HG03103 (cell line): Measurements from ENCODE around the gene GNS.
"Not testable (repeated sequence)": the region's sequence is repeated elsewhere in the genome, so short reads cannot be mapped to it uniquely, and the experiment has no call there.

Source experiments
- ATAC-seq: cut with Tn5 transposase; IDR thresholded peaks from one replicate; pipeline ENCODE4 v1.9.1; 2021; ENCODE audit warnings: low read depth; ENCODE audit not compliant: unreplicated experiment

GNS gene

DNA sequence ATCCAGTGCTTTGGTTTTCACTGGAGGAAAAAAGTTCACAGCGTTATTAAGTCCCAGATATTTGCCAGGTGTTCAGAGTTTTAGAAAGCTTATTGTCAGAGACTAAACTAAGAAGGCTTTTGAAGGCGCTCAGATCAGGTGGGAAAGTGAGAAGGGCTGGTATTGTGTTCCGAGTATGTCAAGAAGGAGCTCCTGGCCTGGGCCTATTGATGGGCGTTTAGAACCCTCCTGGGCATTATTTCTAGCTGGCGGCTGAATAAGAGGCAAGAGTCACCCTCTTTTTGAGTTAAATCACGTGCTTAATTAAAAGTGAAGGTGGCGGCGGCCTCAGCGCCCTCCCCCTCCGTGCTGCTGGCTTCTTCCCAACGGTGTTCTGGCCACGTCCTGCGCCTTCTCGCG, 20.9 kb upstream of the GNS start:
- no peak for ATAC-seq

DNA sequence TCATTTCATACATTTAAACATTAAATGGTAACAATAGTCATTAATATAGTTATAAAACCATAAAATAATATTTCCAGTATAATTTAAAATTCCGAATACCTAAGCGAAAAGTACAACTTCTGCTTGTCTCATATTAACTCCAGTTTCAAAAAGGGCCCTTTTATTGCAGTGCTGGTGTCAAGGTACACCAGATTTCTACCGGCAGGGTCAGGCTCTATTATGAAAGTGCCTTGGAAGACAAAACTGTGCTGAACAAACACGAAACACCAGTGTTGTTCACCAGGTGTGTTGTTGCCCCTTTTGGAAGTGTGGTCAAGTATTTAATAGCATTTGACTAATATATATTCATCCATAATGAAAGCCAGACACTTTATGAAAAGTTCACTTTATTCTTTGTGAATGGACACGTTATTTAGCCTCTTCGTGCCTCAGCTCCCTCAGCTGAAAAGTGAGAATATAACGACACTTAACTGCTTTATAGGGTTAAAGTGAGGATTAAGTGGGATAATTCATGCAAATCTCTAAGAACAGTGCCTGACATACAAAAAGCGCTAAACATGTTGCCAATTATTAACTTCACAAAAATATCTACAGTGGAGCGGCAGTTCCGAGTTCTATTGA, 20.3 kb upstream of the GNS start:
- ATAC-seq, result no peak

DNA sequence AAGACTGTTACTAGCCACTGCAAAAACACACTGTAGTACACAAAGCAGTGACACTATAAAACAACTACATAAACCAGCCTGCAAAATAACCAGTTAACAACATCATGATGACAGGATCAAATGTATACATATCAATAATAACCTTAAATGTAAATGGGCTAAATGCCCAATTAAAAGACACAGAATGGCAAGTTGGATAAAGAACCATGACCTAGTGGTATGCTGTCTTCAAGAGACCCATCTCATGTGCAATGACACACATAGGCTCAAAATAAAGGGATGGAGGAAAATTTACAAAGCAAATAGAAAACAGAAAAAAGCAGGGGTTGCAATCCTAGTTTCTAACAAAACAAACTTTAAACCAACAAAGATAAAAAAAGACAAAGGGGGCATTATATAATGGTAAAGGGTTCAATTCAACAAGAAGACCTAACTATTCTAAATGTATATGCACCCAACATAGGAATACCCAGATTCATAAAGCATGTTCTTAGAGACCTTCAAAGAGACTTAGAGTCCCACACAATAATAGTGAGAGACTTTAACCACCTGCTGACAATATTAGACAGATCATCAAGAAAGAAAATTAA, 16.0 kb upstream of the GNS start:
- ATAC-seq, result not testable (repeated sequence)

DNA sequence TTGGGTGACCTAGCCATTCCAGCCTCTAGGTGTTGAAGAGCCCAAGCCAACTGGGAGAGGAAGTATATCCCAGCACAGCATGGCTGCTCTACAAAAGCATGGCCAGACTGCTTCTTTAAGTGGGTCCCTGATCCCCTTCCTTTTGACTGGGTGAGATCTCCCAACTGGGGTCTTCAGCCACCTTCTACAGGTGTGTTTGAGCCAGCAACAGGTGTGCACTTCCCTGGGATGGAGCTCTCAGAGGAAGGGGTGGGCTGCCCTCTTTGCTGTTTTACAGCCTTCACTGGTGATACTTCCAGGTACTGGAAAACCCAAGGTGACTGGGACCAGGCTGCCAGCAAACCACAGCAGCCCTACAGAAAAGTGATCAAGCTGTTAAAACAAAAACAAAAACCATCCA, 14.2 kb upstream of the GNS start:
- ATAC-seq, result no peak

DNA sequence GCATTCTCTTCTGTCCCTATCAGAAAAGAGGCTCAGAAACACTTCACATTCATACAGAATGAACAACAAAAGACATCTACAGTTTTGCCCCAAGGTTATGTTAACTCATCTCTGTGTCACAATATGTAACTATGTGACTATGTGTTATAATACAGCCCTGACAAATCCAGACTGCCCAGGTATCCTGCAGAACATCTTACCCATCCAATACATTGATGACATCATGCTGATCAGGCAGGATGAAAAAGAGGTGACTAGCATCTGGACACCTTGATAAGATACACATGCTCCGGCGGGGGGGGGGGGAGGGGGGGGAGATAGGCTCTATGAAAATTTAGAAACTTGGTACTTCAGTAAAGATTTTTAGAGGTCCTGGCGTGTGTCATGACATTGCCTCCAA, 8.3 kb upstream of the GNS start:
- ATAC-seq, result no peak

DNA sequence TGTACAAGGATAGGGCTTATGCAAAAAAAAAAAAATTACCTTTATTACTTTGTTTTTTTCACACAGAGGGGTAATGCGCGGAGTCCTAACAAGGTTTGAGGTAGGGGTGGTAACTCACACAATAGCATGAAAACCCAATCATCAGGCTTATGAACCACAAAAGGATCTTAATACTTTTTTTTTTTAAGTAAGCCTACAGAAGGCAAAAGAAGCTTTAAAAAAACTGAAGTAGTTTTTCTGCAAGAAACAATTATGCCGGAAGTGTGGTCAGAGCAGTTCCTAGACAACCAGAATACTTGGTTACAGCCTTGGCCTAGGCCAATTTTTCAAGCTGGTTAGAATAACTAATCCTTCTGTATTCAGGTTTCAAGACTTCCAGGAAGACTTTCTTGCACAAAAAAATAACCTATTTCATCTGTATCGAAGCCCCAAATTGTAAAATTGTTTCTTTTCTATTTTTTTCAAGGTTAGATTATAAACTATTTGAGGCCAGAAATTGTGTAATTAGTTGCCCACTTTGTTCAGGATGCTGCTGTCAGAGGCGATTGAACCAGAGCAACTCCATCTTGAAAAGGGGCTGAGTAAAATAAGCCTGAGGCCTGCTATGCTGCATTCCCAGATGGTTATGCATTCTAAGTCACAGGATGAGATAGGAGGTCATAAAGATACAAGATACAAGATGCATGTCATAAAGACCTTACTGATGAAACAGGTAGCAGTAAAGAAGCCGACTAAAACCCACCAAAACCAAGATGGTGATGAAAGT, 1.8 kb upstream of the GNS start:
- ATAC-seq, result no peak

DNA sequence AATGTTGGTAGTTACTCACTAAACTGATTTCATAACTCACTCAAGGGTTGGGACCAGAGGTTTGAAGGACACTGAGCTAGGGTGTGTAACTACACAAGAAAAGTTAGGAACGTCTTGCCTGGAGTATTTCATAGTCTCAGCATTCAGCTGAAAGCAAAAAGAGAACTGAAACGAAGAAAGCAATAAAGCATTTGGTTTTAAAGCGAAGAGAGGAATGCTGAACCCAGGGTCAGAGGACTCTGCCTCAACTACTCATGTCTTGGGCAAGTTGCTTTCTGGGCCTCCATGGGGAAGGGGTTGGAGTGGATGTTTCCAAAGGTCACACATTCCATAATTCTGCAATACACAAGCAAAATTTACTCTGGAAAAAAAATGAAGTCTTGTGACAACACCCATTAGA, 1.4 kb downstream of the GNS start:
- ATAC-seq, result no peak

DNA sequence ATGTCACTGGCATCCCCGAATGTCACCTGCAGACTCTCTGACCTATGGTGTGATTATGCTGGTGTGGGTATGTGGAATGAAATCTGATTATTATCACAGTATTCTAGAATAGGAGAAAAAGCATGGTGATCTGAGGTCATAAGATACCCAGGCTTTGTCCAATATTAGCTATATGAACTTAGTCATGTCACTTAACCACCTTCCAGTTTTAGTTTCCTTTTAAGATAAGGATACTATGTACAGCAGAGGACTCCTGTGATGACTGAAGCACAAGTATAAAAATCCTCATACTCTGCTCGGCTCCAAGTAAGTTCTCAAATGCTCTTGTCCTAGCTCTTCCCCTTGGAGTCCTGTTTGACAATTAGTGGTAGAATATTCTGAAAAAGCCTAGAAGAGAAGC, 2.8 kb downstream of the GNS start:
- ATAC-seq, result no peak

DNA sequence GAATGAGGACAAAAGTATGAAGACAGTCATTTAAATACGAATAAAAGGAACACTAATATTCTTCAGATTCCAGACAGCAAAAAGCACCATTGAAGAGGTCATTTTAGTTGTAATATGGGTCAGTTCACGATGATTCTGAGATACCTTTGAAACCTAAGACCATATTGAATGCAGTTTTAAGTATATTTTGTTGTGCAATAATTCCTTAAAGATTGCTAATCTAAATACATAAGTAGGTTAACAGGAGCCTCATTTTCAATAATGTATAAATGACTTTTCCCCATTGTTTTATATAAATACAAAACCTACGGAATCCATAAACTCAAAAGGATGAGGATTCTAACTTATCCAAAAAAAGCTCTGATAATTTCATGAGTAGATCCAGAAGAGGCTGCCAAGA, 5.8 kb downstream of the GNS start:
- ATAC-seq, result no peak

DNA sequence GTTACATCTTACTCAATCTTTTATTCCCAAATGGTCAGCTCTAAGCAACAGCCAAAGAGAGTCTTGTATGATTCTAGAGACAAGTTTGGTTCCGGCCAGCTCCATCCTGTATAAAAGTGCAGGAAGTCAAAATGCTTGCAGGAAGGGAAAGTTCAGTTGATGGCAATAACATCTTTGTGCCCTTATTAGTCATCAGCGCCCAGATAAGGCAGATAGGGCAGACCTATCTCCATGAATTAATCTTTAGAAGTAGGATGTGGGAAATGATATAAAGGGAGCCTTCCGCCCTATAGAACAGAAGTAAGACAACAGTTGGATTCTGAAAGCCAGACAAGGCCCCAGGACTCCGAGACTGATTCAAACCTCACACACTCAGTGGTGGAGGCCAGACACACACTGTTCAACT, 6.4 kb downstream of the GNS start:
- no peak for ATAC-seq

DNA sequence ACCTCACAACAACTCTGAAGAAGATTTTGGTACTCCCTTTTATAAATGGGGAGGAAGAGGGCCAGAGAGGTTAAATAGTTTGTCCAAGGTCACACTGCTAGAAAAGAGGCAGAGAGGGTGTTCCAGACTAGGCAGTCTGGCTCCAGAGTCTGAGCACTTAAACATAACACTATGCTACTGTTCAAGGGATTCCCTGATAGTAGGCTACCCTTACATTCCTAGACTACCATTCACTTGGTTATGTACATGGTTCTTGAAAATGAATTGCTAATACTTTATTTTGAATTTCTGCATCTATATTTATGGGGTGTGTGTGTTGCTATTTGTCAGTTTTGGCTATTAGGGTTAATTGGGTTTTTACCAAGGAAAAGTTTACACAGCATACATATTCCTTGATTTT, 7.2 kb downstream of the GNS start:
- ATAC-seq, result no peak

DNA sequence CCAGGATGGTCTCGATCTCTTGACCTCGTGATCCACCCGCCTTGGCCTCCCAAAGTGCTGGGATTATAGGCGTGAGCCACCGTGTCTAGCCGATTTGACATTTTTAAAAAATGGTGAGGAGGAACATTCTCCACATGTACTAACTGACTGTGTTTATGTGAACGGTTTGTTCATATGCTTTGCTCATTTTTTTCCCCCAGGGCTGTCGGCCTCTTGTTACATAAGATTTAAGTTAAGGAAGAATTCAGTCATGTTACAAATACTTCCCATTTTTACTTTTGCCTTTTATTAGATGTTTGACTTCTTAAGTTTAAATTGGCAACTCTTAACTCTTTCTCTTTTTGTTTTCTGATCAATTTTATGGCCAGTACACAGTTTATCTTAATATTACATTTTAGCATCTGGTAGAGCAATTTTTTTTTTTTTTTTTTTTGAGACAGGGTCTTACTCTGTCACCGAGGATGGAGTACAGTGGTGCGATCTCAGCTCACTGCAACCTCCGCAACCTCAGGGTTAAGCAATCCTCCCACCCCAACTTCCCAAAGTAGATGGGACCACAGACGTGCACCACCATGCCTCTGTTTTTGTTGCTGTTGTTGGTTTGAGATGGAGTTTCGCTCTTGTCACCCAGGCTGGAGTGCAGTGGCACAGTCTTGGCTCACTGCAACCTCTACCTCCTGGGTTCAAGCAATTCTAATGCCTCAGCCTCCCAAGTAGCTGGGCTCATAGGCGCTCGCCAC, 9.6 kb downstream of the GNS start:
- no peak for ATAC-seq

DNA sequence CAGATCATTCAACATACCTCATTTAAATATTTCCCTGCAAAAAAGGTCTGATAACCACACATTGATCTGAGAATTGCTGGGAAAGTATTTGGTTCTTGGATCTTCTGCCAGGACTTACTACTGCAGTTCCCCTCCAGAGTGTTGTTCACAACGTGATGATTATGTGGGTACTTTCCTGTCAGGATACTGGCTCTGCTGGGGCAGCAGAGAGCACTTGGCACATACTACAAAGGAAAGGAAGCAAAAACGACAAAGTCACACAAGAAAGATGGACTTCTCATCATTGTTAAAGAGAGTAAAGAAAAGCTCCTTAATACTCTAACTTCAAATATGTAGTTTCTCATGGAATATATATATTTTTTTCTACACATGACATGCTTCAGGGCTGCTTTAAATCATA, 11.5 kb downstream of the GNS start:
- no peak for ATAC-seq

DNA sequence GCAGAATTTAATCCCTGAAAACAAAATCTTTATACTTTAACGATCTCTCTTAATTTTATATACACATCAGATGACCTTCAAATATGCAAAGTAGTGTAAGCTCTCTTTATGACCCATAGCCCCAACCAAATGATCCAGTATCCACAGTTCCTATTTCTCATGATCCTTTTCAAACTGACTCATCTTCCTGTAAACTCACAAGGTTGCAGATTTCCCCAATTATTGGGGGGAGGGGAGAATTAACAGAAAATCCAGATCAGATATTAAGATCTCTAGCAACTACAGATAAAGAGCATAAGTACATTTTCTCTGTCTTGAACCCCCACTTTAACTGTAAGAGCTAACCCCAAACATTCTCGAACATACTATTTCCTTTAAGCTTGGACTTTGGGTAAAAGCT, 12.5 kb downstream of the GNS start:
- no peak for ATAC-seq

DNA sequence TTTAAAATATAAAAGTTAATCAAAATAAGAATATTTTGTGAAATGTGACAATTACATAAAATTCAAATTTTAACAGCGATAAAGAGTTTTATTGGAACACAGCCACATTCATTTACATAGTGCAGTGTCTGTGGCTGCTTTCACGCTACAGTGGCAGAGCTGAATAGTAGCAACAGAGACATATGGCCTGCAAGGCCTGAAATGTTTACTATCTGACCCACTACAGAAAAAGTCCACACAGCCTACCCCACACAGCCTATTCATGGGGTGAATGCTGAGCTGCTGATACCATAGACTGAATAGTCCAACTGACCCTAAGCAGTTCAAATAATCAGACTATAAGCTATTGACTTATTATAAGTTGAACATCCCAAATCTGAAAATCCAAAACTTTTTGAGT, 13.2 kb downstream of the GNS start:
- ATAC-seq, result no peak

DNA sequence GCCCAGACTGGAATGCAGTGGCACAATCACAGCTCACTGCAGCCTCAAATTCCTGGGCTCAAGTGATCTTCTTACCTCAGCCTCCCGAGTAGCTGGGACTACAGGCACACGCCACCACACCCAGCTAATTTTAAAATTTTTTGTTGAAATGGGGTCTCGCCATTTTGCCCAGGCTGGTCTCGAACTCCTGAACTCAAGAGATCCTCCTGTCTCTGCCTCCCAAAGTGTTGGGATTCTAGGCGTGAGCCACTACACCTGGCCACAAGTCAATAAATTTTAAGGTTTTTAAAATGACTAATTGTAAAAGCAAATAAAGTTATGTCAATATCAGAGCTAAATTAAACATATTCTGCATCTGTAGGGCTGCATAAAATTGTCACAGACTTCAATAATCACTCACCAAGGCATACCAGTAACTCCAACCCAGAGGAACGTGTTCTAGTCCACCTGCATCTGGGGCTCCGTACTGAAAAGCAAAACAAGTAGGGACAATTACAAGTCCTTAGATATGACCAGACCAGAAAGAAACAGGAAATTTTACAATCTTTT, 13.9 kb downstream of the GNS start:
- no peak for ATAC-seq

DNA sequence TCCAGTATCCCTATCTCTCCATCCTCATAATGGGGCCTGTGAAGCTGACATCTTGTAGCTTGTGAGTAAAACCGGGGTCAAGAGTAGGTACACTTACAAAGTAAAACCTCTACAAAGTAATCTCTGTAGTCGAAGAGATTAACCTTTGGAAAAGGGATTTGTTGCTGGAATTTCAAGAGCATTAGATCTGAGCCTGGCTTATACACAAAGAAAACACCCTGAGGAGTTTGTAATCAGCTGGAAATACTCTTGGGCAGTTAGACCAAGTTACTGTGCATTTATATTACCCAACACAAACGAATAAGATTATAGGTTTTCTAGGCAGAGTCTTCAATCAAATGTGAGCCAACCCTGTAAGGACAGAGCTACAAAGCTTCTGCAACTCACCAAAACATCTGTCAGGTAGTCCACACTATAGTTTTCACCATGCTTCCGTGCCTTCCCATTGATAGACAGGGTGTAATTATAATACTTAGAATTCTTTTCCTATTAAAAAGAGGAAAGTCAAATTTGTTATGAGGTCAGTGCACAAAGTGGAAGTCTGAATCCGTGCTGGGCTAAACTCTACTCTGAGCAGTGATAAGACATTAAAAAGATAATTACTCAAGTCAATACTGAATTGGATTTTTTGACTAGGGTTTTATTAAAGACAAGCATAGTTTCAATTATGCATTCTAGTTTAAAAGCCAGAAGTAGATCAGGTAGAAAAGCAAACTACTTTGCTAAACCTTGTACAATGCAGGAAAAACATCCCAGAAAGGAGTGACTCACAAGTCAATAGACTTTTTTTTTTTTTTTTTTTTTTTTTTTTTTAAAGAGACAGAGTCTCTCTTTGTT, 14.6 kb downstream of the GNS start:
- ATAC-seq, result no peak

DNA sequence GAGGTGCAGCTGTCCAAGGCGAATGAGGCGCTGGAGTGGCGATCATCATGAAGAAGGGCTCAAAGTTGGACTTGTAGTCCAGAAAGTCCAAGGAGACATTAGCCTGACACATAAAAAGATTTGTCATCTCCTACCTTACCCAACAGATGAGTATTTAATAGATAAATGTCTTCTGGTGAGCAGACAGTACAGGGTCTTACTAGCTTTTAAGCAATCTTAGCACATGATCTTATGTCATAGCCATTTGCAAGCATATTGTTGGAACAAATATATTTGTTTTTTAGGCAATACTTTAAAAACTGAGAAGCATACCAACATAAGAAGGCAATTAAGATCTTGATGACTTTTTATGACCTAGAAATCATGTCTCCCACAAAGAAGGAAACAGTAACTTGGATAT, 16.0 kb downstream of the GNS start:
- no peak for ATAC-seq

DNA sequence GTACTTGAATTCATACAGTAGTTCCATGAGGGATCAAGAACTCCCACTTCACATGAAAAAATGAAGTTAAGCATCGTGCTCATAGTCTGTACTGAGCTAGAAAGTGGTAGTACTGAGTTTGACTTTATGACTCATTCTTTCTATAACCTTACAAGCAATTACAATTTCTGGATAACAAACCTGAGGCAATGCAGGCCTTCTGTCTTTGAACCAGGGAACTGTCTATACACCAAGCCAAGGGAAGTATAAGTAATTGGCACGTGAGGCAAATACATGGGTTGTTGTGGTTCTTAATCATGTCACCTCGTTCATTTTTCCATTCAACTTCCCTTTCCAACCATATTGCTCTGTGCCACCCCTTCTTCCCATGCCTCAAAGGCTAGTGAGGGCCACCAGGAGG, 16.8 kb downstream of the GNS start:
- ATAC-seq, result no peak

DNA sequence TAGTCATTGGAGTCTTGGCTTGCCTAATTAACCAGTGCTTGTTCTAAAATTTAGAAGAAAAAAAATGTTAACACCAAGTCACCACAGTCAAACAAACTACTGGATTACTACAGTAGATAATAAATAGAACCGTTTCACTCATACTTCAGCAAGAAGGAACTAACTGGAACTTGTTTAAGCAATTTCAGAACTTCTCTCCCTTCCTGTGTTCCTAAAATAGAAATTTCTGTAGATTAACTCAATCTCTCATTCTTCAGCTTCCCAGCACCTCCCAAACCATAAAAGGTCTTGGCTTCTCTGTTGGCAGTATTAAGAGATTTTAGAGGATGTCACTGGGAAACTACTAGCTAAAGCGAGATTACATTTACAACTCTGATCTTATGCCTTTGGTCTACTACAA, 18.6 kb downstream of the GNS start:
- no peak for ATAC-seq
